SIG-M5 (cell line): Measurements from ENCODE around the gene SPDYE4.
"Not testable (repeated sequence)": the region's sequence is repeated elsewhere in the genome, so short reads cannot be mapped to it uniquely, and the experiment has no call there.

Source experiments
- DNase-seq: peaks from one replicate; lab custom pipeline; 2025; lab: John Stamatoyannopoulos, UW

The SPDYE4 gene

GRCh38 chr17:8758137-8758596, at the start of gene SPDYE4:
SPDYE4 (minus strand) TSS chr17:8758546; CDS start chr17:8758382, 164 bp downstream.
- no peak for DNase-seq

DNA sequence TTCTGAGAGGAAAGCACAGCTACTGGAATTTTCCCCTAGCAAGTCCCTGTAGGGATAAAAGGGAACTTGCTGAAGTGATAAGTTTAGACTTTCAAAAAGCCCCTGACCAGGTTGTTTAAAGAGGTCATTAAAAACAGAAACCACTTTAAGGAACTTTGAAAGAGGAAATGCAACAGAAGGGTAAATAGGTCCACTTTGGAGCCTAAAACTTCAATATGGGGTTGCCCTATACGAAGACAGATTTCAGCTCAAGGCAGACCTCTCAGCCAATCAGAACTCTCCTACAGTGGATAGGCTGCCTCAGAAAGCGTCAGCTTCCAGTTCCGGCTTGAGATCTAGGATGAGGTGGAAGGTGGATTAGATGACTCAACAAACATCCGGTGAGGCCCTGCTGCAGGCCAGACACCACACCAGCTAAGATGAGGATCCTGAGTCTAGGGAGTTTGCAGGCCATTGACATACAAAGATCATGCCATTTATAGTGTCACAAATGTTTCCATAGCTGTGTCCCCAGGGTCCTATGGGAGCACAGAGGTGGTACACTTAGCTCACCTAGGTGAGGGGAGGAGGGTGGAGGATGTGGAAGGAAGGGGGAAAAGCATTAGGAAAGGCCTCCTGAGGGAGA, 48.7 kb upstream of the SPDYE4 start:
- DNase-seq: peak; percentile 56

GRCh38 chr17:8806253-8806925, 48.0 kb upstream of the SPDYE4 start:
- DNase-seq: no peak

- not testable (repeated sequence) for DNase-seq
These were observed 47.0 kb upstream of the SPDYE4 start for GRCh38 chr17:8805396-8805795.

- no peak for DNase-seq
These were observed 45.4 kb upstream of the SPDYE4 start for GRCh38 chr17:8803531-8804420.

DNA sequence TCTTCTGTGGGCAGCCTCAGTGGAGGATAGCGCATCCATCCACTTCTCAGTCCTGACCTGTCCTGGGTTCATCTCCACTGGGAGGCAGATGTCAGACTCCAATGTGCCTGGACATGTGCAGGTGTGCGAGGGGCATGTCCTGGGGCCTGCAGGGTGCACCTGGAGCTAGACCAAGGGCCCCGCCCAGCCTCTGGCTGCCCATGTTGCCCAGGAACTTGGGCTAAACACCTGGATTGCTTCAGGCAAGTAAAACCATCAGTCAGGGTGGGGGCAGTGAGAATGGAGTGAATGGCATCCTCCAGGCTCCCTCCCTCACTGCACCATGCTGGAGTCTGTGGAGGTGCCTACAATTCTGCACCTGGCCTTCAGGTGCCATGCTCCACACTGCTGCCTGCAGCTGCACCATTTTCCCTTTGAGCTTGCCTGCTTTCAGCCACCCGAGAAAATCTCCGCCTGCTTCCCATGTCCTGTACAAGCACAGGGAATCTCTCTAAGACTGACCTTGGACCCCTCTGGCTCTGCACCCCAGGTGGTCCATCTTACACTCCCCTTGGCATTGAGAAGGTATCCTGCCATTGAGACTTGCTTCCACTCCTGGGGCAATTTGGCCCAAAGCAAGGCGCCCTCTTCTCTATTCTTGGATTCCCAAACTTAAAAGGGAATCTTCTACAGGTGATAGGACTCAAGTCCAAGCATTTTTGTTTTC, 42.9 kb upstream of the SPDYE4 start:
- no peak for DNase-seq

- no peak for DNase-seq
These were observed 42.3 kb upstream of the SPDYE4 start for GRCh38 chr17:8800656-8801055.

DNA sequence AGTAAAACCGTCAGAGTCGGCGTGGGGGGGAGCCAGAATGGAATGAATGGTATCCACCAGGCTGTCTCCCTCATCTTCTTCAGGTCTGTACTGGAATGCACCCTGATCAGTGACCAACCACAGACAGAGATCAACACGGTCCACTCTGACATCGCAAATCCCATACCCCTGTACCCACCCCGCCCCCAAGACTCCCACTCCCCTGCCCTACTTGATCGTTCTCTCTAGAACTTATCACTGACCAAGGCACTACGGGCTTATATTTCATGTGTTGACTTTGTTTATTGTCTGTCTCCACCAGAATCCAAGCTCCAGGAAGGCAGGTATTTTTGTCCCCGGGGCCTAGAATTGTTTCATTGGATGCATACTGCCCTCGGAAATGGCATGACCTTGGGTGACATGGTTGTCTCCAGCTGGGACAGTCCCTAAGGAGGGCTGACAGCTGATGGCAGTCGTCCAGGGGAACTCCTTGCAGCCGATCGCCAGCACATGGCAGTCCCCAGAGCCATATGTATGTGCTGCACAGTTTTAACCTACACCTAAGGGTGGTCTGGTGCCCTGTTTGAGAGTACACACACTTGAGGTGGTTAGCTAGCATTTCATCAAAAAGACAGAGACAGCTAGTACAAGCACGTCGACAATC, 41.3 kb upstream of the SPDYE4 start:
- DNase-seq: no peak

DNA sequence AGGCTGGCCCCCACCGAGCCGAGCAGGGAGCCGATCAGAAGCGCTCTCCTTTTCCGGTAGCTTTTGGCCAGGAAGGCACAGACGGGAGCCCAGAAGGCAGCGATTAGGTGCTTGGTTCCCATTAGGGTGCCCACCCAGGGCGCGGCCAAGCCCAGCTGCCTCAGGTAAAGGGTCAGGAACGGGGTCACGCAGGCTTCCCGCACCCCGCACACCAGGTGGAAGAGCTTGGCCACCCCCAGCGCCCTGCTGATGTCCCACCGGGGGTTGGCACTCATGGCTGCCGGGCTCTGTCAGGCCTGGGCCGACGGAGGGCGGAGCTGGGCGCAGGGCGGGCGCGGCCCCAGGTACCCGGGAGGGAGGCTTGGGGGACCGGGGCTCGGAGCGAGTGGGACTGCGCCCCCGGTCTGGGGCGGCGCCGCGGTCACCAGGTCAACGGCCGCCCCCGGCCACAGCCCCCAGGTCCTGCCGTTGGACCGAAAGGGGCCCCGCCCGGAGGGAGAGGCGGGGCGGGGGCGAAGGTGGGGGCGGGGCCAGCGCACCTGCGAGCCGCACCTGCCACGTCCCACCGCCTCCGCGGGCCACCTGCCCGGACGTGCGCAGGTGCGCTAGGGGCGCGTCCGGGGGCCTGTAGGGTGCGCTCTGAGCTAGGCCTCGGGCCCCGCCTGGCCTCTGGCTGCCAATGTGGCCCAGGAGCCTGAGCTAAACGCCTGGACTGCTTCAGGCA, 40.7 kb upstream of the SPDYE4 start, which contains the start of gene MFSD6L:
TSS of gene MFSD6L (minus strand) at position 520 of the 724 bp plus-strand sequence. CDS start at position 275, 245 bp downstream.
- no peak for DNase-seq

GRCh38 chr17:8798176-8798845, 40.0 kb upstream of the SPDYE4 start:
- DNase-seq: no peak

DNA sequence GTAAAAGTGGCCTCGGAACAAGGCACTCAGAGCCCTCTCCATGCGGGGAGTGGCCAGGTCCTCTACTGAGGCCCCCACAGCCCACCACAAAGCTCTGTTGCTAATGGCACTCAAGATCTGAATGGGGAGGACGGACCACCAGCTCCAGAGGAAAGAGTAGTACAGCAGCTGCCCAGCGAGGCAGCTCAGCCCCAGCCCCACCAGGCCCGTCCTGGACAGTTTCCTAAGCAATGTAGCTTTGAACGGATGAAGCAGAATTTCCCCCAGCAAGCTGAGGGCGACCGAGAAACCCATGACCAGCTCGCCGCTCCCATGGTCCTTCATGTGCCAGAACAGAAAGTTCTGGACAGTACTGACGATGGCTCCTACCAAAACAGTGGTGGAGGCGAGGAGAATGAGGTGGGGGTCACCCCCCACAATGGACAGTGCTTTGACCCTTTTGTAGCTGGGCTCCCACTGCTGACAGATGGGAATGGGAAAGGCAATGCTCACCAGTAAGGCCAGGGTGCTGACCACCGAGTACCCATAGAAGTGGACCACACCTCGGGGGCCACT, 39.4 kb upstream of the SPDYE4 start:
- no peak for DNase-seq

GRCh38 chr17:8794636-8795035, 36.3 kb upstream of the SPDYE4 start:
- DNase-seq: no peak

- no peak for DNase-seq
These were observed 35.3 kb upstream of the SPDYE4 start for GRCh38 chr17:8793649-8794048.

DNA sequence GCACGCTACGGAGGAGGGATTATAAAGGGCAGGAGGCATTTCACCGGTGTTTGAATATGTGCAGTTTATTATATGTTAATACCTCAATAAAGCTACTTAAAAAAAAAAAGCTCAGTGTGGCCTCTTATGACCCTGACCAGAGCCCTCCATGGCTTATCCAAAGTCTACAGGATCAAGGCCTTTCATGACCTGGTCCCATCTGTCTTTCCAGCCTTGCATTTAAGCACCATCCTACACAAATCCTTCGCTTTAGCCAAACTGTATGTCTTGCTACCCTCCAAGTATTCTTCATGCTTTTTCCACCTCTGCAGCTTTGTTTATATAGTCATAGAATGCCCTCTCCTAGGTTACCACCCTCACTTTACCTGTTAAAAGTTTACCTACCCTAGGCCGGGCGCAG, 34.3 kb upstream of the SPDYE4 start:
- DNase-seq: no peak

DNA sequence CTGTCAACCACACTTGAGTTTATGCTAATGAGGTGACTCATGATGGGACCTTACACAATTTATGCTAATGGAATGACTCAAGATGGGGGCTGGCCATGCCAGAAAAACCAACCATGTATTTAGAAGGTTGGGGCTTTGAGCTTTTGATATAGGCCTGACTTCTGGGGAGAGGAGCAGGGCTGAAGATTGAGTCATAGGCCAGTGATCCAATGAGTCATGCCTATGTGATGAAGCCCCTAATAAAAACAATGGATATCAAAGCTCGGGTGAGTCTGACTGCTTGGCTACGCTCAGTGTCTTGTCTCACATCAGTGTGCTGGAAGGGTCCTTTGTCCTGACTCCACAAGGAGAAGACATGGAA, 33.5 kb upstream of the SPDYE4 start:
- no peak for DNase-seq

DNA sequence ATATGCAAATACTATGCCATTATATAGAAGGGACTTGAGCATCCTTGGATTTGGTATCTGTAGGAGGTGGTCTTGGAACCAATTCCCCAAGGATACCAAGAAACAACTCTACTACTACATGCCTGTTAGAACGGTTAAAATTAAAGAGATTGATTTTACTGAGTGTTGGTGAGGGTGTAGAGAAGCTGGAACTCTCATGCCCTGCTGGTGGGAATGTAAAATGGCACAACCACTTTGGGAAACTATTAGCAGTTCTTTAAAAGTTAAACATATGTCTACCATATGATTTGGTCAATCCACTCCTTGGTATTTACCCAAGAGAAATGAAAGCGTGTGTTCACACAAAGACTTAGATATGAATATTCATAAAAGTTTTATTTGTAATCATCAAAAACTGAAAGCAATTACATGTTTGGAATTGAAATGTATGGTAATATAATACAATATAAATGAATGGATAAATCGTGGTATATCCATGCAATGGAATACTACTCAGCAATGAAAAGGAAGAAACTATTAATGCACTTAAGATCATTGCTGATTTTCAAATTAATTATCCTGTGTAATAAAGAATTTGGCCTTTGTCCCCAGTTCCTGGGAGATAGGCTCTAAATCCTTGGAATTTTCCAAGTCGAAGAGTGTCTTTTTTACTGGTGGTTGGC, 33.0 kb upstream of the SPDYE4 start:
- no peak for DNase-seq

DNA sequence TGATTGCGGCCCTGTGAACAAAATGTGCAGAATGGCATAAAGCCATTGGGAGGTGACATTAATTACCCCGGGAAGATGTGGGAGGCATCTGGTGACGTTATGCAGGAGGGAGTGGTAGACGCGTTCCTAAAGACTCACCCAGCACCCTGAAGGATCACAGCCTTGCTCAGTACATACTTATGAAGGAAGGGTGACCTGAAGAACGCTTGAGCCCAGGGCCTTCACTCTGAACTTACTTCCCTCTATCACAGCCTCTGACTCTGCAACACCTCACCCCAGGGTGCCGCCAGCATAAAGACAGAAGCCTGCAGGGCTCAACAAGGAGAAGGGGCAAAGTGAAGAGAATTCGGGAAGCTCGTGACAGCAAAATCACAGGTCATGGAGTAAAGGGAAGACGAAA, 31.4 kb upstream of the SPDYE4 start:
- DNase-seq: no peak

DNA sequence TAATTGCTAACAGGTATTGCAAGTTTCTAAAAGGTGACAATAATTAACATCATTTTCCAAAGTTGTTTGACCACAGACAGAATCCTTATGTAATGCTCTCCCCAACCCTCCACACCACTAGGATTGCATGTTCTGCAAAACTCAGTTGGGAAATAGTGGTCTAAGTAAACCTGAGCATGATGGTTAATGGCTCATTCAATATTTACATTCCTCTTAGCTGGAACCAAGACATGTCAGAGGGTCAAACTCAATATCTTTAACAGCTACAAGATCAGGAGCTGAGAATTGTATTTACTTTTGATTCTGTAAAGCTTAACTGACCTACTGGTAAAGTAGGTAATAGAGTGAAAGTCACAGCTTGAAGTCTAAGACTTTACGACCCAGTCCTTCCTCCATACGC, 30.7 kb upstream of the SPDYE4 start:
- no peak for DNase-seq
